Left lung (tissue), 10 donors: ENCODE measurements around the gene PTPN13. TPM values are rescaled to one million over a fixed set of nuclear protein-coding genes. Genes with fewer than 3 reads are reported as not detected.

ENCODE experiments used
- ATAC-seq: fragments of 200-7000 bp; cut with Tn5 transposase; one replicate; pipeline ENCODE4 v1.9.1; 2020; ENCODE audit warnings: moderate library complexity
- DNase-seq, 4 donors: peaks; one replicate each; pipeline ENCODE4 v3.0.0-alpha.2; 2013 to 2020
- H3K27ac ChIP-seq, 2 donors: fragments of 200-600 bp; sonication (generic) in 1 of 2; one replicate each; pipeline versions ENCODE4 v1.5.0 to v1.8.0; 2020 to 2021
- H3K27me3 ChIP-seq, 2 donors: fragments of 200-600 bp; sonication (generic) in 1 of 2; one replicate each; pipeline versions ENCODE4 v1.5.0 to v1.8.0; 2020 to 2021
- H3K36me3 ChIP-seq, 2 donors: fragments of 200-600 bp; sonication (generic) in 1 of 2; one replicate each; pipeline versions ENCODE4 v1.5.0 to v1.8.0; 2020 to 2021
- H3K4me1 ChIP-seq, 2 donors: fragments of 200-600 bp; one replicate each; pipeline ENCODE4 v1.8.0; 2021
- H3K4me3 ChIP-seq, 2 donors: fragments of 200-600 bp; sonication (generic) in 1 of 2; one replicate each; pipeline versions ENCODE4 v1.5.0 to v1.8.0; 2020 to 2021; ENCODE audit warnings: mild to moderate bottlenecking in 1 of 2
- H3K9me3 ChIP-seq, 2 donors: fragments of 200-600 bp; sonication (generic) in 1 of 2; one replicate each; pipeline versions ENCODE4 v1.5.0 to v1.8.0; 2020 to 2021
- CTCF ChIP-seq, 2 donors: fragments of 200-600 bp; sonication (generic) in 1 of 2; IDR thresholded peaks; one replicate each; pipeline versions ENCODE4 v1.5.0 to v1.8.0; 2021; ENCODE audit warnings: antibody characterized with exemption in 2 of 2
- intact Hi-C, 2 donors: fragments of 100-400 bp; cut with DNase I; formaldehyde crosslinking; loops; one replicate each; pipeline versions ENCODE4 v1.11.2 to v1.14.2; 2022
- polyA plus RNA-seq, 6 donors: library from polyadenylated mRNA; unstranded; fragments of 120-200 nt; gene quantifications; one replicate each; pipeline ENCODE4 v1.2.1, GENCODE V29; 2013; ENCODE audit not compliant: insufficient read length in 6 of 6
- total RNA-seq, 2 donors: library from RNA; stranded (reverse); fragmentation: NEBNext Ultra II Directional; extraction: Animal tissue kit (Norgen Biotek cat#: 25700); gene quantifications; one replicate each; pipeline ENCODE4 v1.2.1, GENCODE V29; 2021
- donor health status: DM: no; HTN: yes; CAD: no.
- donor health status: DM: no; HTN: no; CAD: no.

PTPN13 gene
- total and polyA plus RNA-seq, 8 donors: 59.0 to 159 (median 95.6) TPM

- H3K27ac ChIP-seq: no peak overlapping the region
- no peak overlapping the region for H3K4me3 ChIP-seq
- no peak for TF ChIP-seq CTCF (IDR thresholded peaks at IDR 0.05)
- intact Hi-C loops: no loop called here
- DNase-seq (no peak), ATAC-seq (no peak)
- no peaks in the 10 kb centered on the region for H3K27me3 ChIP-seq
- H3K4me1 ChIP-seq: no peaks in the 10 kb centered on the region
- H3K36me3 ChIP-seq: peaks cover 0 to 21% of the 10 kb centered on the region in 2 donors
- H3K9me3 ChIP-seq: peaks cover 0 to 14% of the 10 kb centered on the region in 2 donors
Measured at GRCh38 chr4:86818841-86819240, 224.7 kb downstream of the PTPN13 start.

DNA sequence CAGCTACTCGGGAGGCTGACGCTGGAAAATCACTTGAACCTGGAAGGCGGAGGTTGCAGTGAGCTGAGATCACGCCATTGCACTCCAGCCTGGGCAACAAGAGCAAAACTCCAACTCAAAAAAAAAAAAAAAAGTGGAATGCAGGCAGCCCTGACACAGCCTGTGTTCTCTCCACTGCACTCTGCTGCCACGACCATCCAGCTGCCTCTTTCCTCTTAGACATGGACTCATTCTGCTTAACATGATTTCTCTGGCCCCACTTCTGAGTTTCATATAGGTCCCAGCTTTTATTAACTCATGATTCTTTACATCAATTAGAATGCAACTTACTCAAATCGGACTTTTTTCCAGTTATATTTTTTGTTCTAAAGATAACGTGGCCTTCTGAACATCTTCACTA, 225.4 kb downstream of the PTPN13 start:
- peaks cover 0 to 14% of the 10 kb centered on the region in 2 donors for H3K36me3 ChIP-seq
- intact Hi-C loops: no loop called here

GRCh38 chr4:86821151-86821550, 227.0 kb downstream of the PTPN13 start:
- DNase-seq (no peak), ATAC-seq (no peak)
- no peak overlapping the region for H3K4me3 ChIP-seq
- intact Hi-C loops: no loop called here
- H3K4me1 ChIP-seq: no peaks in the 10 kb centered on the region
- H3K27me3 ChIP-seq: no peaks in the 10 kb centered on the region
- H3K27ac ChIP-seq: no peak overlapping the region
- no peaks in the 10 kb centered on the region for H3K36me3 ChIP-seq
- no peak for TF ChIP-seq CTCF (IDR thresholded peaks at IDR 0.05)
- H3K9me3 ChIP-seq: peaks cover 0 to 2% of the 10 kb centered on the region in 2 donors

More for the DNA sequence above, 225.4 kb downstream of the PTPN13 start:
- H3K9me3 ChIP-seq: peaks cover 0 to 14% of the 10 kb centered on the region in 2 donors
- TF ChIP-seq CTCF (IDR thresholded peaks at IDR 0.05): no peak
- no peaks in the 10 kb centered on the region for H3K27me3 ChIP-seq
- DNase-seq: peak in 1 of 4 donors; percentile 49
- H3K27ac ChIP-seq: no peak overlapping the region
- H3K4me3 ChIP-seq: no peak overlapping the region
- no peaks in the 10 kb centered on the region for H3K4me1 ChIP-seq
- ATAC-seq: no peak

DNA sequence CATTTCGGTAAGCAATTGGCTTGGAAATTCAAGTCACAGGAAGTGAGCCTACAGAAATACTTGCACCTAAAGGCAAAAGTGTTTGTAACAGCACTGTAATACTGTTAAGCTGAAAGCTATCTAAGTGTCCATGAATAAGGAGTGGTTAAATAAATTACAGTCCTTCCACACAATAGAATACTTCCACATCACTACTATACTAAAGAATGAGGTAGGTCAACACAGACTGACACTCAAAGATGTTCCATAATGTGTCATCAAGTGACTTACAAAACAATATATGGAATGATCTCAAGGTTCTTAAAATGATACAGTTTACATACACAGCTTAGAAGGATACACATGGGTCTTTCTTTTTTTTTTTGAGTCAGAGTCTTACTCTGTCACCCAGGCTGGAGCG, 228.0 kb downstream of the PTPN13 start:
- no peak for TF ChIP-seq CTCF (IDR thresholded peaks at IDR 0.05)
- no peaks in the 10 kb centered on the region for H3K36me3 ChIP-seq
- H3K4me3 ChIP-seq: no peak overlapping the region
- intact Hi-C loops: no loop called here
- no peaks in the 10 kb centered on the region for H3K9me3 ChIP-seq
- no peaks in the 10 kb centered on the region for H3K4me1 ChIP-seq
- no peak for DNase-seq
- ATAC-seq: no peak
- H3K27me3 ChIP-seq: no peaks in the 10 kb centered on the region
- H3K27ac ChIP-seq: no peak overlapping the region

GRCh38 chr4:86825511-86825910, 231.4 kb downstream of the PTPN13 start:
- no peaks in the 10 kb centered on the region for H3K27me3 ChIP-seq
- ATAC-seq (no peak), DNase-seq (no peak)
- intact Hi-C loops: no loop called here
- no peak for TF ChIP-seq CTCF (IDR thresholded peaks at IDR 0.05)
- H3K27ac ChIP-seq: no peak overlapping the region
- no peak overlapping the region for H3K4me3 ChIP-seq
- H3K4me1 ChIP-seq: no peaks in the 10 kb centered on the region
- H3K36me3 ChIP-seq: no peaks in the 10 kb centered on the region
- no peaks in the 10 kb centered on the region for H3K9me3 ChIP-seq
